Measurements from ENCODE around the gene SCRN1.

SCRN1 gene

DNA sequence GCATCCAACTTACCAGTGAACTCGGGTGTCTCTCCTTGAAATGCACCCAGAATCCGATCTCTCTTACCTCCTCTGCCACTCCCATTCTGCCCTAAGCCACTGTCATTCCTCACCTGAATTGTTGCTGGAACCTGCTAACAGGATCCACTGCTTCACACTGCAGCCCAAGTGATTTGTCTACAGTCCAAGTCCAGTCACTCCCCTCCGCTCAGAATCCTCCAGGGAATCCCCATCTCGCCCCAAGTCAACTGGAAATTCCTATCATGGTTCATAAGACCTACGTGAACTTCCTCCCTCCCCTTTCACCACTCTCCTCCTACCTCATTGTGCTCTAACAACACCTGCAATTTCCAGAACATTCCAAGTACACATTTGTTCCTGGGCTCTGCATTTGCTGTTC is 91.3 kb downstream of the SCRN1 start:
- peaks cover 3% of the 10 kb centered on the region for H3K9me3 ChIP-seq (ENCODE audit: severe bottlenecking)
- H3K27ac ChIP-seq, result no peak overlapping the region
- H3K27me3 ChIP-seq (ENCODE audit: insufficient read depth, low read depth, severe bottlenecking), result no peaks in the 10 kb centered on the region
- TF ChIP-seq, protein P1, sequence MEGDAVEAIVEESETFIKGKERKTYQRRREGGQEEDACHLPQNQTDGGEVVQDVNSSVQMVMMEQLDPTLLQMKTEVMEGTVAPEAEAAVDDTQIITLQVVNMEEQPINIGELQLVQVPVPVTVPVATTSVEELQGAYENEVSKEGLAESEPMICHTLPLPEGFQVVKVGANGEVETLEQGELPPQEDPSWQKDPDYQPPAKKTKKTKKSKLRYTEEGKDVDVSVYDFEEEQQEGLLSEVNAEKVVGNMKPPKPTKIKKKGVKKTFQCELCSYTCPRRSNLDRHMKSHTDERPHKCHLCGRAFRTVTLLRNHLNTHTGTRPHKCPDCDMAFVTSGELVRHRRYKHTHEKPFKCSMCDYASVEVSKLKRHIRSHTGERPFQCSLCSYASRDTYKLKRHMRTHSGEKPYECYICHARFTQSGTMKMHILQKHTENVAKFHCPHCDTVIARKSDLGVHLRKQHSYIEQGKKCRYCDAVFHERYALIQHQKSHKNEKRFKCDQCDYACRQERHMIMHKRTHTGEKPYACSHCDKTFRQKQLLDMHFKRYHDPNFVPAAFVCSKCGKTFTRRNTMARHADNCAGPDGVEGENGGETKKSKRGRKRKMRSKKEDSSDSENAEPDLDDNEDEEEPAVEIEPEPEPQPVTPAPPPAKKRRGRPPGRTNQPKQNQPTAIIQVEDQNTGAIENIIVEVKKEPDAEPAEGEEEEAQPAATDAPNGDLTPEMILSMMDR (IDR thresholded peaks at IDR 0.05; ENCODE audit: low read depth, low read length), result no peak
- no peak for DNase-seq
- H3K4me3 ChIP-seq (ENCODE audit: low read depth, low read length), result no peak overlapping the region
- no peaks in the 10 kb centered on the region for H3K36me3 ChIP-seq

DNA sequence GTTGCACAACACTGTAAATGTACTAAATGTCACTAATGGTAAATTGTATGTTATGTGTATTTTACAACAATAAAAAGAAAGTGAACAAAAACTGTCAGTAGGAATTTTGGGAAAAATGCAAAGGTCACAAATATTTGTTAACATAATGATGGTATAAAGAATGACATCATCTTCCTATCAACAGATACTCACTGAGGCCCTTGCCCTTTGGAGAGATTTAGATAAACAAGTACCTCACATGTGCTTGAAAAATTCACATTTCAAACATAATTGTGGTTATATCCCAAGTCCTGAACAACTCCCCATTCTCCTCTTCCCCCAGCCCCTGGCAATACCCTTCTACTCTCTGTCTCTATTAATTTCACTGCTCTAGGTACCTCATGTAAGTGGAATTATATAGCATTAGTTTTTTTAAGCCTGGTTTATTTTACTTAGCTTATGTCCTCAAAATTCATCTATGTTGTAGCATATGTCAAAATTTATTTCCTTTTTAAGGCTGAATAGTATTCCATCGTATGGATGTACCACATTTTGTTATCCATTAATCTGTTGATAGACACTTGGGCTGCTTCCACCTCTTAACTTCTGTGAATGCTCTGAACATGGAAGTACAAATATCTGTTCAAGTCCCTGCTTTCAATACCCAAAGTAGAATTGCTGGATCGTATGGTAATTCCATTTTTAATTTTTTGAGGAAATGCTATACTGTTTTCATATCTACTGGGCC is 92.8 kb downstream of the SCRN1 start:
- Histone ChIP-seq H3K27ac (no peak overlapping the region), H3K9me3 (ENCODE audit: severe bottlenecking) (peaks cover 3% of the 10 kb centered on the region), H3K27me3 (ENCODE audit: insufficient read depth, low read depth, severe bottlenecking) (no peaks in the 10 kb centered on the region), H3K36me3 (no peaks in the 10 kb centered on the region), H3K4me3 (ENCODE audit: low read depth, low read length) (no peak overlapping the region)
- DNase-seq, result no peak
- TF ChIP-seq, protein P1 (IDR thresholded peaks at IDR 0.05; ENCODE audit: low read depth, low read length), result no peak

DNA sequence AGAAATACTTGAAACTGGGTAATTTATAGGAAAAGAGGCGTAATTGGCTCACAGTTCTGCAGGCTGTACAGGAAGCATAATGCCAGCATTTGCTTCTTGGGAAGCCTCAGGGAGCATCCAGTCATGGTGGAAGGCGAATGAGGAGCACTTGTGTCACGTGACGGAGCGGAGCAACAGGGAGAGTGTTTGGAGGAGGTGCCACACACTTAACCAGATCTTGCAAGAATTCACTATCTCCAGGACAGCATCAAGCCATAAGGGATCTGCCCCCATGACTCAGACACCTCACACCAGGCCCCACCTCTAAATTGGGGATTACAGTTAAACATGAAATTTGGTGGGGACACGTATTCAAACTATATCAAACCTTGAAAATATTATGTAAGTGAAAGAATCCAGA is 94.0 kb downstream of the SCRN1 start:
- Histone ChIP-seq H3K27ac (no peak overlapping the region), H3K36me3 (no peaks in the 10 kb centered on the region), H3K9me3 (ENCODE audit: severe bottlenecking) (peaks cover 3% of the 10 kb centered on the region), H3K4me3 (ENCODE audit: low read depth, low read length) (no peak overlapping the region), H3K27me3 (ENCODE audit: insufficient read depth, low read depth, severe bottlenecking) (no peaks in the 10 kb centered on the region)
- DNase-seq, result no peak
- TF ChIP-seq, protein P1 (IDR thresholded peaks at IDR 0.05; ENCODE audit: low read depth, low read length), result no peak

DNA sequence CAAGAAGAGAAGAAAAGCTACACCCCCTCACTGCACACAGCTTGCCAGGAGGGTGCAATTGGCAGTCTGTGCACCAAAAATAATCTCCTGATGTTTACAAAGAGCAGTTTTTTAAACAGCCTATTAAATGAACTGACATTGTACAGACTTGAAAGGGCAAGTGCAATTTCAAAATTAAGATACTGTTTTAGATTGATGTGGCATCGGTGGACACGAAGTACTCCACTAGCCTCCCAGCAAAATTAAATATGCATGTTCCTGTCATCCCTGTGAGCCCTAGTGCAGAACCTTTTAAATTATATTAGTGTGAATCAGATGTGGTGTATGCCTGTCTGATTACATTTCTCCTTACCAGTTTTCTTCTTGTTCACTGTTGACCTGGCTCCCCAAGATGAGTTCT is 95.3 kb downstream of the SCRN1 start:
- TF ChIP-seq, protein P1 (IDR thresholded peaks at IDR 0.05; ENCODE audit: low read depth, low read length), result no peak
- DNase-seq, result no peak
- H3K27me3 ChIP-seq (ENCODE audit: insufficient read depth, low read depth, severe bottlenecking), result no peaks in the 10 kb centered on the region
- no peak overlapping the region for H3K27ac ChIP-seq
- peaks cover 3% of the 10 kb centered on the region for H3K9me3 ChIP-seq (ENCODE audit: severe bottlenecking)
- H3K4me3 ChIP-seq (ENCODE audit: low read depth, low read length), result no peak overlapping the region
- no peaks in the 10 kb centered on the region for H3K36me3 ChIP-seq

DNA sequence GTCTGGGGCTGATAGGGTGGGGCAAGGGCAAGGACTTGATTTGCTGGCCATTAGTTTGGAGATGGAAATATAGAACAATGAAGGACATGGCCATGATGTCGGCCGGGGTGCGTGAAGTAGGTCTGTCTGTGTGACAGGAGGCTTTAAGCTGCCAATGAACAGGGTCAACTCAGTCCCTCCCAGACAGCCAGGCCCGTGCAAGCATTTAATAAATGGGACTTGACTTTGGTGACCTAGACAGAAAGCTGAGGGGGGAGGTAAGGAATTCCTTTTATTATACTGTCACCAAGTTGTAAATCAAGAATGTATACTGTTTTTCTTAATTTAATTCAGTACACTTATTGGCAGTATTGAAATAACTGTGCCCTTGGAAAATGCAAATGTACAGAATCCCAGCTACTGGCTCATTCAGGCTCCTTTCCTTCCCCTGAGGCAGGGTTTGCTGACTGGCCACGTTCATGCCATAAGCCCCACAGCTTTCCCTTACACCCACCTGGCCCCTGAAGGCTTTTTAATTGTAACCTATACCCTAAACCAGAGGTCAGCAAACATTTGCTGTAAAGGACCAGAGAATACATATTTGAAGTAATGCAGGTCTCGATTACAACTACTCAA is 96.1 kb downstream of the SCRN1 start:
- no peak overlapping the region for H3K4me3 ChIP-seq (ENCODE audit: low read depth, low read length)
- TF ChIP-seq, protein P1 (IDR thresholded peaks at IDR 0.05; ENCODE audit: low read depth, low read length), result no peak
- H3K27ac ChIP-seq, result no peak overlapping the region
- no peak for DNase-seq
- no peaks in the 10 kb centered on the region for H3K27me3 ChIP-seq (ENCODE audit: insufficient read depth, low read depth, severe bottlenecking)
- H3K9me3 ChIP-seq (ENCODE audit: severe bottlenecking), result peaks cover 3% of the 10 kb centered on the region
- no peaks in the 10 kb centered on the region for H3K36me3 ChIP-seq

All from WERI-Rb-1 (cell line).